Ascending aorta (tissue), 2 donors: ENCODE data around the gene TKT. TPM values are rescaled to one million over a fixed set of nuclear protein-coding genes. Genes with fewer than 3 reads are reported as not detected.

Source experiments
- DNase-seq, 2 donors: peaks; one replicate each; pipeline ENCODE4 v3.0.0-alpha.2; 2019; ENCODE audit warnings: low spot score in 2 of 2
- H3K27ac ChIP-seq, 2 donors: fragments of 200-600 bp; sonication (generic); one replicate each; pipeline ENCODE4 v1.5.1; 2016 to 2017; ENCODE audit warnings: mild to moderate bottlenecking in 1 of 2
- H3K27me3 ChIP-seq: fragments of 200-600 bp; sonication (generic); one replicate; pipeline ENCODE4 v1.5.1; 2017
- H3K36me3 ChIP-seq, 2 donors: fragments of 200-600 bp; sonication (generic); one replicate each; pipeline ENCODE4 v1.5.1; 2016
- H3K4me1 ChIP-seq, 2 donors: fragments of 200-600 bp; sonication (generic); one replicate each; pipeline ENCODE4 v1.5.1; 2016 to 2017; ENCODE audit warnings: mild to moderate bottlenecking in 1 of 2
- H3K4me3 ChIP-seq, 2 donors: fragments of 200-600 bp; sonication (generic); one replicate each; pipeline ENCODE4 v1.5.1; 2016 to 2017; ENCODE audit warnings: mild to moderate bottlenecking in 1 of 2
- H3K9me3 ChIP-seq, 2 donors: fragments of 200-600 bp; sonication (generic); one replicate each; pipeline ENCODE4 v1.5.1; 2016
- intact Hi-C: fragments of 100-400 bp; cut with DNase I; formaldehyde crosslinking; loops from one replicate; pipeline ENCODE4 v1.15.1; 2023
- total RNA-seq: library from RNA; depleted of rRNA; stranded (reverse); fragments of >200 nt; gene quantifications from one replicate; pipeline ENCODE4 v1.1.0, GENCODE V29; 2016
- TF ChIP-seq, protein P1 (sequence below), 3 experiments: fragments of 200-600 bp in 2 of 3; fragments of 450-650 bp in 1 of 3; sonication (generic) in 2 of 3; IDR thresholded peaks; one replicate each; pipeline ENCODE4 v1.5.1; 2016 to 2019; ENCODE audit warnings: antibody characterized with exemption in 3 of 3, mild to moderate bottlenecking in 1 of 3, moderate library complexity in 1 of 3

Gene TKT
- total RNA-seq, 1 donor from 2014 or later, result 219 TPM

DNA sequence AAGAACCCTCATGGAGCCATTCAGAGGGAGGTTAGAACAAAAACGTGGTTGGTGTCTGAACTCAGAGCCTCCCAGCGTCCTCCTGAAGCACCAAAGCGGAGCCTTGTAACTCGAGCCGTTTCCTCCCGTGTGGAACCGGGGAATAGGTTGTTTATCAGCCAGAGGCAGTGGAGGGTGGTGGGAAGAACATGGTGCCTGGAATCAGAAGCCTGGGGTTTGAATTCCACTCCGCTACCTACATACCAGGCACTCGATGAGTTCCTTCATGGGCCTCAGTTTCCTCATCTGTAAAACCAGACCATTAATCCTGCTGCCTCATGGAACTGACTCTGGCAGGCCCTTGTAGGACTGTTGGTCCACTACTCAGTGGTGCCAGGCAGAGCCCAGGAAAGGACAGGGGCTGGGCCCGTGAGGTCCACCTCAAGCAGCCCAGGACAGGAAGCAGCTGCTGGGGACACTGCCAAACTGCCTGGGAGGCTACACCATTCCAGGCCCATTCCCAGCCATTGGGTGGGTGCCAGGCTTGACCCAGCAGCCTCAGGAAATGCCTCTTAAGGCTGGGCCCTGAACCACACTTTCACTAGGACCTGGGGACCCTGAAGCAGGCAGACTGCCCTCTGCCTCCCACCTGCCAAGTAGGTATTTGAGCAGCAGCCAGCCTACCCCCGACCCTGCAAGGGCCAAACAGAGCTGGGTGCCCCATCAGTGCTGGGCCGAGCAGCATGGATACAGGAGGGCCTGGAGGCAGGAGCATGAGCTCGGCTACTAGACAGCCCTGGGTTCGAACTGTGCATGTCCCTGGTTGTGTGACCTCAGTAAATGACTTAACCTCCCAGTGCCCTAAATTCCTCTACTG is 61.4 kb downstream of the TKT start:
- TF ChIP-seq, protein P1, sequence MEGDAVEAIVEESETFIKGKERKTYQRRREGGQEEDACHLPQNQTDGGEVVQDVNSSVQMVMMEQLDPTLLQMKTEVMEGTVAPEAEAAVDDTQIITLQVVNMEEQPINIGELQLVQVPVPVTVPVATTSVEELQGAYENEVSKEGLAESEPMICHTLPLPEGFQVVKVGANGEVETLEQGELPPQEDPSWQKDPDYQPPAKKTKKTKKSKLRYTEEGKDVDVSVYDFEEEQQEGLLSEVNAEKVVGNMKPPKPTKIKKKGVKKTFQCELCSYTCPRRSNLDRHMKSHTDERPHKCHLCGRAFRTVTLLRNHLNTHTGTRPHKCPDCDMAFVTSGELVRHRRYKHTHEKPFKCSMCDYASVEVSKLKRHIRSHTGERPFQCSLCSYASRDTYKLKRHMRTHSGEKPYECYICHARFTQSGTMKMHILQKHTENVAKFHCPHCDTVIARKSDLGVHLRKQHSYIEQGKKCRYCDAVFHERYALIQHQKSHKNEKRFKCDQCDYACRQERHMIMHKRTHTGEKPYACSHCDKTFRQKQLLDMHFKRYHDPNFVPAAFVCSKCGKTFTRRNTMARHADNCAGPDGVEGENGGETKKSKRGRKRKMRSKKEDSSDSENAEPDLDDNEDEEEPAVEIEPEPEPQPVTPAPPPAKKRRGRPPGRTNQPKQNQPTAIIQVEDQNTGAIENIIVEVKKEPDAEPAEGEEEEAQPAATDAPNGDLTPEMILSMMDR (IDR thresholded peaks at IDR 0.05), result no peak
- peak; percentile 36 to 78 for DNase-seq
- no peak overlapping the region for H3K4me3 ChIP-seq
- H3K36me3 ChIP-seq, result peaks cover 19 to 24% of the 10 kb centered on the region in 2 donors
- no peaks in the 10 kb centered on the region for H3K9me3 ChIP-seq
- intact Hi-C loops, result loop anchor here (2.0 kb wide), 1 partner anchor 34 kb away; the partner anchor contains the start of gene PRKCD
- no peaks in the 10 kb centered on the region for H3K27me3 ChIP-seq
- H3K4me1 ChIP-seq, result peaks cover 3 to 35% of the 10 kb centered on the region in 2 donors
- peak overlapping the region; percentile 80 to 82 for H3K27ac ChIP-seq

DNA sequence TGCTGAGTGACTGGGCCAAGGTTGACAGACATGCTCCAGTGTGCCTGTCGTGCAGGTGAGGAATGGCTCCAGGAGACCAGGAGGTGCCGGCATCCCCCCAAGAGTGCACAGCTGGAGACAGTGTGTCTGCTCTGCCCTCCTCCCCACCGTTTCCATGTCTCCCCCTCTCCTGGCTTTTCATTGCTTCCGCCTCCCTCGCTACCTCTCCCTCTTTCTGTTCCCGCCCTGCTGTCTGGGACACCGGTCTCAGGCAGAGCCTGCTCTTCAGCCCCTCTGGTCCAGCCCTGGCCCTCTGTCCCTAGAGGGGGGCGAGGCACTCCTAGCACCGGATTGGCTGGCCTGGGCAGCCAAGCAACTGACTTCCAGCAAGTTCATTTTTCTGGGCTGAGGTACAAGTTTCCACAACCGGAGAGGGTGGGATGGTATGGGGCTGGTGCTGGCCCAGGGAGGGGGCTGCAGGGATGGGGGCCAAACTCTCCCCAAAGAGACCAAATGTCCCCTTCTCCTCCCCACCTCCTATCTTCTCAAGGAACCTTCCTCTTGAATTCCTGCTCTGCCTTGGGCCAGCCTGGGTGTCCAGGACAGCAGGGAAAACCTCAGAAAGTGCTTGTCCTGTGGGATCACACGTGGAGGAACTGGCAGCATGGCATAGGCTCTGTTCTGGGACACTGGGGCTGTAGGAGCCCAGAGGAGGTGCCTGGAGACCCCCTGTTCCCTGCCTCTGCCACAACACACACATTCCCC is 62.2 kb downstream of the TKT start:
- TF ChIP-seq, protein P1 (IDR thresholded peaks at IDR 0.05), result no peak
- H3K27ac ChIP-seq, result peak overlapping the region; percentile 80 to 82
- intact Hi-C loops, result loop anchor here (2.0 kb wide), 1 partner anchor 33 kb away; the partner anchor contains the start of gene PRKCD
- H3K9me3 ChIP-seq, result no peaks in the 10 kb centered on the region
- peaks cover 3 to 35% of the 10 kb centered on the region in 2 donors for H3K4me1 ChIP-seq
- peak in 1 of 2 donors; percentile 79 for DNase-seq
- H3K27me3 ChIP-seq, result no peaks in the 10 kb centered on the region
- H3K4me3 ChIP-seq, result peak overlapping the region in 1 of 2 donors; percentile 23
- peaks cover 26 to 32% of the 10 kb centered on the region in 2 donors for H3K36me3 ChIP-seq

DNA sequence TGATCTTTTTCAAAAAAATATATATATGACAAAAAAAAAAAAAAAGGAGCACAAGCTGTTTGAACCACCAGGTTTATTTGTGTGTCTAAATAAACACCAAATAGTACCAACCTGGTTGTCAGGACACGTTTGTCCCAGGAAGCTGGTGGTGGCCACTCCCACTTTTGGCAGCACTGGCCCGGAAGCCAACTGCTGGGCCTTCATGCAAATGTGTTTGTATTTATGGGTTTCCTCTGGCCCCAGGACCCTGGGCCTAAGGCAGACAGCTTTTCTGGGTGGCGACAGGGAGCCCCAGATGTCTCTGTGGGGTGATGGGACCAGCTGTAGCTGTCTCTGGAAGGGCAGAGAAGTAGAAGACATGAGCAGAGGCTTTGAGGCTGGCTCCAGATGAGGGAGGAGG is 63.2 kb downstream of the TKT start:
- TF ChIP-seq, protein P1 (IDR thresholded peaks at IDR 0.05), result no peak
- Histone ChIP-seq H3K4me3 (no peak overlapping the region), H3K9me3 (no peaks in the 10 kb centered on the region), H3K4me1 (peaks cover 3 to 35% of the 10 kb centered on the region in 2 donors), H3K27ac (peak overlapping the region; percentile 80 to 82), H3K27me3 (no peaks in the 10 kb centered on the region), H3K36me3 (peaks cover 32 to 39% of the 10 kb centered on the region in 2 donors)
- no peak for DNase-seq
- intact Hi-C loops, result no loop called here

DNA sequence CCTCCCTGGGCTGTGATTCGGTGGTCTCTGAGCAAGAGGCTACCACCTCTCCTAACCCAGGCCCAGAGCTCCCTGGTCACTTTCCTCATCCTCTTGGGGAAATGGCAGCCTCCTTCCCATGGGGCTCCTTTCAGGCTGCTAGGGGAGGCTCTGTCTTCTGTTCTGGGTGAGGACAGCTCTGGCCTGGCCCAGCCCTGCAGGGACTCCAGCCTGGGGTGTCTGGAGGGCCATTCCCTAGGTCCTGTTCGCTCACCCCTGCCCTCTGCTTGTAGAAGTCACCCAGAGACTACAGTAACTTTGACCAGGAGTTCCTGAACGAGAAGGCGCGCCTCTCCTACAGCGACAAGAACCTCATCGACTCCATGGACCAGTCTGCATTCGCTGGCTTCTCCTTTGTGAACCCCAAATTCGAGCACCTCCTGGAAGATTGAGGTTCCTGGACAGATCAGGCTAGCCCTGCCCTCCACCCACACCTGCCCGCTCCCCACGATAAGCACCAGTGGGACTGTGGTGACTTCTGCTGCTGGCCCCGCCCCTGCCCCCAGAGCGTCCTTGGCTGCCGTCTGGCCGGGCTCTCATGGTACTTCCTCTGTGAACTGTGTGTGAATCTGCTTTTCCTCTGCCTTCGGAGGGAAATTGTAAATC is 63.9 kb downstream of the TKT start:
- intact Hi-C loops, result no loop called here
- H3K4me3 ChIP-seq, result no peak overlapping the region
- DNase-seq, result peak in 1 of 2 donors; percentile 59
- peaks cover 3 to 35% of the 10 kb centered on the region in 2 donors for H3K4me1 ChIP-seq
- no peaks in the 10 kb centered on the region for H3K27me3 ChIP-seq
- H3K9me3 ChIP-seq, result no peaks in the 10 kb centered on the region
- TF ChIP-seq, protein P1 (IDR thresholded peaks at IDR 0.05), result no peak
- peaks cover 38 to 46% of the 10 kb centered on the region in 2 donors for H3K36me3 ChIP-seq
- peak overlapping the region in 1 of 2 donors; percentile 40 for H3K27ac ChIP-seq

DNA sequence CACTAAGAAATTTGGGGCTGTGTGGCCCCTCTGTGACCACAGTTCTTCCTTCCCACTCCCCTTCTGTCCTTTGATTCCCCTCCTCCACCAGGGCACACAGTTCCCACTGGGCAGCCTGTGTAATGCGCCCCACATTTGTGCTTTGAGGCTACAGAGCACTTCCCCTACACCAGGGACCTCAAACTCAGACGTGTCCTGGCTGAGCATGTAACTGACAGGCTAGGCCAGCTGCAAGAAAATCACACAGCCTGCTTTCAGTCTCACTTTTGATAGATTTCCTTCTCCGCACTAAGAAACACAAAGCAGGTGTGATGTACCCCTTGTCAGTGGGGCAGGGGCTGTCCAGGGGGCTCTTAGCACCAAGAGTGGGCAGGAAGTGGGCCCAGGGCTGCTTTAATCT is 65.2 kb downstream of the TKT start:
- no peak for DNase-seq
- Histone ChIP-seq H3K4me1 (peaks cover 3 to 30% of the 10 kb centered on the region in 2 donors), H3K4me3 (no peak overlapping the region), H3K27ac (no peak overlapping the region), H3K9me3 (no peaks in the 10 kb centered on the region), H3K27me3 (no peaks in the 10 kb centered on the region), H3K36me3 (peaks cover 49 to 59% of the 10 kb centered on the region in 2 donors)
- TF ChIP-seq, protein P1 (IDR thresholded peaks at IDR 0.05), result no peak
- intact Hi-C loops, result no loop called here
